ENCODE measurements around the gene TSPAN12. TPM values are rescaled to one million over a fixed set of nuclear protein-coding genes. Genes with fewer than 3 reads are reported as not detected.
A peak's percentile ranks its signal among the peaks of the same experiment; 100 is the strongest.

TSPAN12 gene
- total RNA-seq, 1 donor: 1.5 TPM

GRCh38 chr7:120809260-120809659, 48.7 kb downstream of the TSPAN12 start:
- no peak for DNase-seq (ENCODE audit: low read depth)
- no peak for TF ChIP-seq CTCF (IDR thresholded peaks at IDR 0.05; ENCODE audit: insufficient read depth, low read length)
- H3K4me3 ChIP-seq (ENCODE audit: low read depth, low read length): no peak overlapping the region

GRCh38 chr7:120807390-120807789, 50.6 kb downstream of the TSPAN12 start:
- H3K4me3 ChIP-seq (ENCODE audit: low read depth, low read length): no peak overlapping the region
- no peak for DNase-seq (ENCODE audit: low read depth)
- TF ChIP-seq CTCF (IDR thresholded peaks at IDR 0.05; ENCODE audit: insufficient read depth, low read length): no peak

- no peak for DNase-seq (ENCODE audit: low read depth)
- no peak overlapping the region for H3K4me3 ChIP-seq (ENCODE audit: low read depth, low read length)
- no peak for TF ChIP-seq CTCF (IDR thresholded peaks at IDR 0.05; ENCODE audit: insufficient read depth, low read length)
Observed at GRCh38 chr7:120806669-120807068, 51.3 kb downstream of the TSPAN12 start.

- peak; percentile 76 for DNase-seq (ENCODE audit: low read depth)
- TF ChIP-seq CTCF (IDR thresholded peaks at IDR 0.05; ENCODE audit: insufficient read depth, low read length): peak; percentile 82
- no peak overlapping the region for H3K4me3 ChIP-seq (ENCODE audit: low read depth, low read length)
Observed at GRCh38 chr7:120805636-120806388, 52.1 kb downstream of the TSPAN12 start.

GRCh38 chr7:120802751-120803150, 55.2 kb downstream of the TSPAN12 start:
- no peak for DNase-seq (ENCODE audit: low read depth)
- no peak for TF ChIP-seq CTCF (IDR thresholded peaks at IDR 0.05; ENCODE audit: insufficient read depth, low read length)
- no peak overlapping the region for H3K4me3 ChIP-seq (ENCODE audit: low read depth, low read length)

- no peak for TF ChIP-seq CTCF (IDR thresholded peaks at IDR 0.05; ENCODE audit: insufficient read depth, low read length)
- H3K4me3 ChIP-seq (ENCODE audit: low read depth, low read length): no peak overlapping the region
- DNase-seq (ENCODE audit: low read depth): no peak
Observed at GRCh38 chr7:120799813-120800475, 58.0 kb downstream of the TSPAN12 start.

Measured in fibroblast of the aortic adventitia (primary cell).